Measurements from ENCODE around the gene ASTN2. TPM values are rescaled to one million over a fixed set of nuclear protein-coding genes. Genes with fewer than 3 reads are reported as not detected.

ASTN2 gene
- total and polyA plus RNA-seq, 2 experiments from 2014 or later, result 7.0 to 24.6 TPM

DNA sequence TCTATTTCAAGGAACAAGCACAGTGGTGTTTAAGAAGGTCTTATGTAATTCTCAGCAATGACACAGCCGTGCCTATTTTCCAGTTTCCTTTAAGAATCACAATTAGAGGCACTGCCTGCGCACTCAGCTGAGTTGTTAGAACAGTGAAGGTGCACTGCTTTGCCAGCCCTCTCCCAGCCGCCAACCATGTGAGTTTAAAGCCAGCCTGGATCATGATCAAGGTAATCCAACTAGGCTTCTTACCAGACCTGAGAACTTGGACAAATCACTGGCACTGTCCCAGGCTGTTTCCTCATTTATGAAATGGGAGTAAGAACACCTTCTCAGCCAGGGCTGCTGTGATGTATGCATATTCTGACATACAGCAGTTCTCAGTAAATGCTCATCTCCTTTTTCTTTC lies 99.6 kb downstream of the ASTN2 start:
- Histone ChIP-seq H3K9me2 (ENCODE audit: insufficient read depth) (no peaks in the 10 kb centered on the region), H3F3A (replicated peaks; ENCODE audit: low read depth) (no peaks in the 10 kb centered on the region), H4K20me1 (replicated peaks; ENCODE audit: insufficient read depth) (0 out of 2 replicates have a peak, but pooled peaks cover under 1% of the 10 kb centered on the region), H3K4me2 (no peak overlapping the region), H3K27me3 (ENCODE audit: insufficient read depth) (no peaks in the 10 kb centered on the region), H3K4me3 (no peak overlapping the region), H2AFZ (no peak overlapping the region), H3K27ac (ENCODE audit: low read depth) (no peak overlapping the region), H3K79me2 (replicated peaks; ENCODE audit: insufficient read depth) (no peaks in the 10 kb centered on the region), H3K4me1 (ENCODE audit: insufficient read depth) (peaks cover 6% of the 10 kb centered on the region), H3K36me3 (ENCODE audit: insufficient read depth) (no peaks in the 10 kb centered on the region)
- ATAC-seq (no peak), DNase-seq (ENCODE audit: low spot score) (no peak)
- H3K9me3 Mint-ChIP-seq, result no peaks in the 10 kb centered on the region
- TF ChIP-seq, protein P1, sequence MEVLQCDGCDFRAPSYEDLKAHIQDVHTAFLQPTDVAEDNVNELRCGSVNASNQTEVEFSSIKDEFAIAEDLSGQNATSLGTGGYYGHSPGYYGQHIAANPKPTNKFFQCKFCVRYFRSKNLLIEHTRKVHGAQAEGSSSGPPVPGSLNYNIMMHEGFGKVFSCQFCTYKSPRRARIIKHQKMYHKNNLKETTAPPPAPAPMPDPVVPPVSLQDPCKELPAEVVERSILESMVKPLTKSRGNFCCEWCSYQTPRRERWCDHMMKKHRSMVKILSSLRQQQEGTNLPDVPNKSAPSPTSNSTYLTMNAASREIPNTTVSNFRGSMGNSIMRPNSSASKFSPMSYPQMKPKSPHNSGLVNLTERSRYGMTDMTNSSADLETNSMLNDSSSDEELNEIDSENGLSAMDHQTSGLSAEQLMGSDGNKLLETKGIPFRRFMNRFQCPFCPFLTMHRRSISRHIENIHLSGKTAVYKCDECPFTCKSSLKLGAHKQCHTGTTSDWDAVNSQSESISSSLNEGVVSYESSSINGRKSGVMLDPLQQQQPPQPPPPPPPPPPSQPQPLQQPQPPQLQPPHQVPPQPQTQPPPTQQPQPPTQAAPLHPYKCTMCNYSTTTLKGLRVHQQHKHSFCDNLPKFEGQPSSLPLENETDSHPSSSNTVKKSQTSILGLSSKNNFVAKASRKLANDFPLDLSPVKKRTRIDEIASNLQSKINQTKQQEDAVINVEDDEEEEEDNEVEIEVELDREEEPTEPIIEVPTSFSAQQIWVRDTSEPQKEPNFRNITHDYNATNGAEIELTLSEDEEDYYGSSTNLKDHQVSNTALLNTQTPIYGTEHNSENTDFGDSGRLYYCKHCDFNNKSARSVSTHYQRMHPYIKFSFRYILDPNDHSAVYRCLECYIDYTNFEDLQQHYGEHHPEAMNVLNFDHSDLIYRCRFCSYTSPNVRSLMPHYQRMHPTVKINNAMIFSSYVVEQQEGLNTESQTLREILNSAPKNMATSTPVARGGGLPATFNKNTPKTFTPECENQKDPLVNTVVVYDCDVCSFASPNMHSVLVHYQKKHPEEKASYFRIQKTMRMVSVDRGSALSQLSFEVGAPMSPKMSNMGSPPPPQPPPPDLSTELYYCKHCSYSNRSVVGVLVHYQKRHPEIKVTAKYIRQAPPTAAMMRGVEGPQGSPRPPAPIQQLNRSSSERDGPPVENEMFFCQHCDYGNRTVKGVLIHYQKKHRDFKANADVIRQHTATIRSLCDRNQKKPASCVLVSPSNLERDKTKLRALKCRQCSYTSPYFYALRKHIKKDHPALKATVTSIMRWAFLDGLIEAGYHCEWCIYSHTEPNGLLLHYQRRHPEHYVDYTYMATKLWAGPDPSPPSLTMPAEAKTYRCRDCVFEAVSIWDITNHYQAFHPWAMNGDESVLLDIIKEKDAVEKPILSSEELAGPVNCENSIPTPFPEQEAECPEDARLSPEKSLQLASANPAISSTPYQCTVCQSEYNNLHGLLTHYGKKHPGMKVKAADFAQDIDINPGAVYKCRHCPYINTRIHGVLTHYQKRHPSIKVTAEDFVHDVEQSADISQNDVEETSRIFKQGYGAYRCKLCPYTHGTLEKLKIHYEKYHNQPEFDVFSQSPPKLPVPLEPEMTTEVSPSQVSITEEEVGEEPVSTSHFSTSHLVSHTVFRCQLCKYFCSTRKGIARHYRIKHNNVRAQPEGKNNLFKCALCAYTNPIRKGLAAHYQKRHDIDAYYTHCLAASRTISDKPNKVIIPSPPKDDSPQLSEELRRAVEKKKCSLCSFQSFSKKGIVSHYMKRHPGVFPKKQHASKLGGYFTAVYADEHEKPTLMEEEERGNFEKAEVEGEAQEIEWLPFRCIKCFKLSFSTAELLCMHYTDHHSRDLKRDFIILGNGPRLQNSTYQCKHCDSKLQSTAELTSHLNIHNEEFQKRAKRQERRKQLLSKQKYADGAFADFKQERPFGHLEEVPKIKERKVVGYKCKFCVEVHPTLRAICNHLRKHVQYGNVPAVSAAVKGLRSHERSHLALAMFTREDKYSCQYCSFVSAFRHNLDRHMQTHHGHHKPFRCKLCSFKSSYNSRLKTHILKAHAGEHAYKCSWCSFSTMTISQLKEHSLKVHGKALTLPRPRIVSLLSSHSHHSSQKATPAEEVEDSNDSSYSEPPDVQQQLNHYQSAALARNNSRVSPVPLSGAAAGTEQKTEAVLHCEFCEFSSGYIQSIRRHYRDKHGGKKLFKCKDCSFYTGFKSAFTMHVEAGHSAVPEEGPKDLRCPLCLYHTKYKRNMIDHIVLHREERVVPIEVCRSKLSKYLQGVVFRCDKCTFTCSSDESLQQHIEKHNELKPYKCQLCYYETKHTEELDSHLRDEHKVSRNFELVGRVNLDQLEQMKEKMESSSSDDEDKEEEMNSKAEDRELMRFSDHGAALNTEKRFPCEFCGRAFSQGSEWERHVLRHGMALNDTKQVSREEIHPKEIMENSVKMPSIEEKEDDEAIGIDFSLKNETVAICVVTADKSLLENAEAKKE (CRISPR knock-in tag; IDR thresholded peaks at IDR 0.05), result no peak
- TF ChIP-seq STAT1 (IDR thresholded peaks at IDR 0.05; ENCODE audit: unreplicated experiment) (no peak), ZNF331 (CRISPR knock-in tag; IDR thresholded peaks at IDR 0.05; ENCODE audit: low read depth) (no peak)
- TF ChIP-seq, protein P2, sequence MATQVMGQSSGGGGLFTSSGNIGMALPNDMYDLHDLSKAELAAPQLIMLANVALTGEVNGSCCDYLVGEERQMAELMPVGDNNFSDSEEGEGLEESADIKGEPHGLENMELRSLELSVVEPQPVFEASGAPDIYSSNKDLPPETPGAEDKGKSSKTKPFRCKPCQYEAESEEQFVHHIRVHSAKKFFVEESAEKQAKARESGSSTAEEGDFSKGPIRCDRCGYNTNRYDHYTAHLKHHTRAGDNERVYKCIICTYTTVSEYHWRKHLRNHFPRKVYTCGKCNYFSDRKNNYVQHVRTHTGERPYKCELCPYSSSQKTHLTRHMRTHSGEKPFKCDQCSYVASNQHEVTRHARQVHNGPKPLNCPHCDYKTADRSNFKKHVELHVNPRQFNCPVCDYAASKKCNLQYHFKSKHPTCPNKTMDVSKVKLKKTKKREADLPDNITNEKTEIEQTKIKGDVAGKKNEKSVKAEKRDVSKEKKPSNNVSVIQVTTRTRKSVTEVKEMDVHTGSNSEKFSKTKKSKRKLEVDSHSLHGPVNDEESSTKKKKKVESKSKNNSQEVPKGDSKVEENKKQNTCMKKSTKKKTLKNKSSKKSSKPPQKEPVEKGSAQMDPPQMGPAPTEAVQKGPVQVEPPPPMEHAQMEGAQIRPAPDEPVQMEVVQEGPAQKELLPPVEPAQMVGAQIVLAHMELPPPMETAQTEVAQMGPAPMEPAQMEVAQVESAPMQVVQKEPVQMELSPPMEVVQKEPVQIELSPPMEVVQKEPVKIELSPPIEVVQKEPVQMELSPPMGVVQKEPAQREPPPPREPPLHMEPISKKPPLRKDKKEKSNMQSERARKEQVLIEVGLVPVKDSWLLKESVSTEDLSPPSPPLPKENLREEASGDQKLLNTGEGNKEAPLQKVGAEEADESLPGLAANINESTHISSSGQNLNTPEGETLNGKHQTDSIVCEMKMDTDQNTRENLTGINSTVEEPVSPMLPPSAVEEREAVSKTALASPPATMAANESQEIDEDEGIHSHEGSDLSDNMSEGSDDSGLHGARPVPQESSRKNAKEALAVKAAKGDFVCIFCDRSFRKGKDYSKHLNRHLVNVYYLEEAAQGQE (IDR thresholded peaks at IDR 0.05; ENCODE audit: unreplicated experiment), result no peak
- TF ChIP-seq, protein P3, sequence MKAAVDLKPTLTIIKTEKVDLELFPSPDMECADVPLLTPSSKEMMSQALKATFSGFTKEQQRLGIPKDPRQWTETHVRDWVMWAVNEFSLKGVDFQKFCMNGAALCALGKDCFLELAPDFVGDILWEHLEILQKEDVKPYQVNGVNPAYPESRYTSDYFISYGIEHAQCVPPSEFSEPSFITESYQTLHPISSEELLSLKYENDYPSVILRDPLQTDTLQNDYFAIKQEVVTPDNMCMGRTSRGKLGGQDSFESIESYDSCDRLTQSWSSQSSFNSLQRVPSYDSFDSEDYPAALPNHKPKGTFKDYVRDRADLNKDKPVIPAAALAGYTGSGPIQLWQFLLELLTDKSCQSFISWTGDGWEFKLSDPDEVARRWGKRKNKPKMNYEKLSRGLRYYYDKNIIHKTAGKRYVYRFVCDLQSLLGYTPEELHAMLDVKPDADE (IDR thresholded peaks at IDR 0.05), result no peak
- peaks cover 5% of the 10 kb centered on the region; the same call in 2 of the 3 replicates for H3K4me1 Mint-ChIP-seq
- no peaks in the 10 kb centered on the region for H3K36me3 Mint-ChIP-seq (ENCODE audit: low read depth)
- H3K4me3 Mint-ChIP-seq, result no peak overlapping the region
- peaks cover 3% of the 10 kb centered on the region for H3K27me3 Mint-ChIP-seq (ENCODE audit: insufficient read depth, low read depth, poor library complexity)
- H3K27ac Mint-ChIP-seq, result no peak overlapping the region

Measured in GM23338 (cell line).